Panc1 (cell line): ENCODE measurements around the gene ULBP2. TPM values are rescaled to one million over a fixed set of nuclear protein-coding genes. Genes with fewer than 3 reads are reported as not detected.

Experiments
- ATAC-seq: fragments of 200-7000 bp; cut with Tn5 transposase; 2 replicates; pipeline ENCODE4 v1.9.1; 2020; ENCODE audit warnings: mild to moderate bottlenecking, moderate library complexity
- BruUV-seq: library from RNA; stranded (reverse); fragments of 400-500 nt; replicated peaks from 2 replicates; lab custom pipeline; 2021; lab: Mats Ljungman, UMichigan
- CTCF ChIA-PET: fragments of 300-600 bp; sonication (Branson Sonifier 250); formaldehyde crosslinking; loops from one replicate; lab custom pipeline; 2022; ENCODE audit warnings: antibody characterized with exemption; lab: Charles Lee
- POLR2A ChIA-PET: fragments of 300-600 bp; sonication (Branson Sonifier 250); formaldehyde crosslinking; loops from one replicate; lab custom pipeline; 2022; ENCODE audit warnings: antibody characterized with exemption; lab: Charles Lee
- DNase-seq: peaks from one replicate; pipeline ENCODE4 v3.0.0-alpha.2; 2010; ENCODE audit warnings: low read depth, low spot score
- H3K27ac ChIP-seq: 2 replicates; pipeline ENCODE4 v1.5.1; 2011; ENCODE audit warnings: mild to moderate bottlenecking, low read length, inconsistent platforms
- H3K27me3 ChIP-seq: fragments of 200-500 bp; sonication (Bioruptor generic); 2 replicates; pipeline ENCODE4 v1.6.0; 2014; ENCODE audit warnings: low read length, inconsistent platforms; ENCODE audit not compliant: control insufficient read depth, insufficient read depth
- H3K36me3 ChIP-seq: fragments of 200-500 bp; sonication (Bioruptor generic); 2 replicates; pipeline ENCODE4 v1.5.1; 2014; ENCODE audit warnings: inconsistent platforms, mild to moderate bottlenecking, low read length, moderate library complexity; ENCODE audit not compliant: control insufficient read depth, insufficient read depth
- H3K4me1 ChIP-seq: 2 replicates; pipeline ENCODE4 v1.5.1; 2011; ENCODE audit warnings: inconsistent platforms, mild to moderate bottlenecking, low read length, moderate library complexity; ENCODE audit not compliant: control insufficient read depth, insufficient read depth
- H3K4me3 ChIP-seq, 2 experiments: 2 replicates each; pipeline ENCODE4 v1.5.1; 2011 to 2012; ENCODE audit warnings: low read depth in 2 of 2, low read length in 2 of 2, mild to moderate bottlenecking in 2 of 2, inconsistent platforms in 1 of 2, moderate library complexity in 1 of 2
- H3K9me3 ChIP-seq: fragments of 200-500 bp; sonication (Bioruptor generic); 2 replicates; pipeline ENCODE4 v1.5.1; 2014; ENCODE audit warnings: low read depth, mild to moderate bottlenecking, inconsistent platforms, low read length, moderate library complexity; ENCODE audit not compliant: control insufficient read depth, insufficient read depth
- POLR2AphosphoS5 ChIP-seq: IDR thresholded peaks from 2 replicates; pipeline ENCODE4 v1.6.1; 2012; ENCODE audit warnings: mild to moderate bottlenecking, low read depth, low read length, moderate library complexity
- SIN3A ChIP-seq: IDR thresholded peaks from 2 replicates; pipeline ENCODE4 v1.6.1; 2012; ENCODE audit warnings: low read depth, mild to moderate bottlenecking, low read length, moderate library complexity, borderline replicate concordance; ENCODE audit not compliant: insufficient read depth
- TCF7L2 ChIP-seq: IDR thresholded peaks from 2 replicates; pipeline ENCODE4 v1.6.1; 2011; ENCODE audit warnings: mild to moderate bottlenecking, low read depth, low read length, inconsistent platforms
- in situ Hi-C: cut with HindIII; loops from 2 replicates; pipeline ENCODE4 v1.10.0; 2016; ENCODE audit warnings: low sequenced_read_pairs, low pct_unique_long_range_greater_than_20kb
- intact Hi-C: fragments of 100-400 bp; cut with micrococcal nuclease; formaldehyde crosslinking; loops from one replicate; pipeline ENCODE4 v1.10.0; 2022; ENCODE audit not compliant: unreplicated experiment
- total RNA-seq: library from RNA; stranded (reverse); gene quantifications from one replicate; pipeline ENCODE4 v1.2.1, GENCODE V29; 2021; ENCODE audit not compliant: unreplicated experiment
- TF ChIP-seq, protein P1 (sequence below), 2 experiments: IDR thresholded peaks; 2 replicates each; pipeline ENCODE4 v1.6.1; 2011 to 2012; ENCODE audit warnings: low read depth in 2 of 2, control low read depth in 1 of 2, low read length in 1 of 2, mild to moderate bottlenecking in 1 of 2, moderate library complexity in 1 of 2; ENCODE audit not compliant: insufficient read depth in 1 of 2
- TF ChIP-seq, protein P2 (sequence below): fragments of 450-650 bp; IDR thresholded peaks from 2 replicates; pipeline ENCODE4 v1.5.1; 2017; ENCODE audit warnings: mild to moderate bottlenecking

Gene ULBP2
- total RNA-seq, 1 experiment from 2014 or later = 0.69 TPM

DNA sequence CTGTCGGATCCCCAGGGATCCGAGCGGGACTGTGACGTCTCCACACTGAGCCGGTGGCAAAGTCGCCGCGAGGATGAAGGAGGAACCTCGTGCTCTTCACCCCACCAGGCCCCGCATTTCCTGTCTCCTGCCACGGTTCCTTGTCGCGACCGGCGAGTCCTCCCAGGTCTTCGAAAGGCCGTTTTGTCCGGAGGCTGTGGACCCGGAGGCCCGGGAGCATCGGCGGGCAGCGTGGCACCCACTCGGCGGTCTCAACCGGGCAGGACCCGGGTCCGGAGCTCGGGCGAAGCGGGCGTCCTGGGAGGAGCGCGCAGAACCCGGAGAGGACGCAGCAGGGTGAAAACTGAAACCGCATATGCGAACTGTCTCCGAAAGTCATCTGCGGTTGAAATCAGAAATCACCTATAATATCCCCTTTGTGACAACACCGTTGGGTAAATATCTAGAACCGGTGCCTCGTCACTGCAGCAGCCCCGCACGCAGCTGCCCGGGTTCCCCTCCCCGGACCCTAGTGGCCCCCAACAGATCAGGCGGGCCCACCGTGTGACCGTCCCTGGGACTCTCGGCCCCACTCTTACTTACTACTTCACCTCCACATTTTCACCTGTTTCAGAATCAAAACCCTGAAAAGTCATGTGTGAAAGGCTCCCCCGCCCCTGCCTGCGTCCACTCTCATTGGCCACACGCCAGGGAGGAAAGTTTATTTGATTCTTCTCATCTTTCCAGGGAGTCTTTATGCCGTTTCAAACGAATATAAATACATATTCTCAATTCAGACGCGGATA lies 3.1 kb upstream of the ULBP2 start:
- Histone ChIP-seq H3K9me3 (no peaks in the 10 kb centered on the region), H3K27me3 (peaks cover 15% of the 10 kb centered on the region), H3K27ac (no peak overlapping the region), H3K36me3 (no peaks in the 10 kb centered on the region), H3K4me1 (peaks cover 6% of the 10 kb centered on the region), H3K4me3 (peak overlapping the region; percentile 51 to 69)
- intact Hi-C loops = no loop called here
- in situ Hi-C loops = no loop called here
- POLR2A ChIA-PET = no interaction called here
- TF ChIP-seq, protein P1, sequence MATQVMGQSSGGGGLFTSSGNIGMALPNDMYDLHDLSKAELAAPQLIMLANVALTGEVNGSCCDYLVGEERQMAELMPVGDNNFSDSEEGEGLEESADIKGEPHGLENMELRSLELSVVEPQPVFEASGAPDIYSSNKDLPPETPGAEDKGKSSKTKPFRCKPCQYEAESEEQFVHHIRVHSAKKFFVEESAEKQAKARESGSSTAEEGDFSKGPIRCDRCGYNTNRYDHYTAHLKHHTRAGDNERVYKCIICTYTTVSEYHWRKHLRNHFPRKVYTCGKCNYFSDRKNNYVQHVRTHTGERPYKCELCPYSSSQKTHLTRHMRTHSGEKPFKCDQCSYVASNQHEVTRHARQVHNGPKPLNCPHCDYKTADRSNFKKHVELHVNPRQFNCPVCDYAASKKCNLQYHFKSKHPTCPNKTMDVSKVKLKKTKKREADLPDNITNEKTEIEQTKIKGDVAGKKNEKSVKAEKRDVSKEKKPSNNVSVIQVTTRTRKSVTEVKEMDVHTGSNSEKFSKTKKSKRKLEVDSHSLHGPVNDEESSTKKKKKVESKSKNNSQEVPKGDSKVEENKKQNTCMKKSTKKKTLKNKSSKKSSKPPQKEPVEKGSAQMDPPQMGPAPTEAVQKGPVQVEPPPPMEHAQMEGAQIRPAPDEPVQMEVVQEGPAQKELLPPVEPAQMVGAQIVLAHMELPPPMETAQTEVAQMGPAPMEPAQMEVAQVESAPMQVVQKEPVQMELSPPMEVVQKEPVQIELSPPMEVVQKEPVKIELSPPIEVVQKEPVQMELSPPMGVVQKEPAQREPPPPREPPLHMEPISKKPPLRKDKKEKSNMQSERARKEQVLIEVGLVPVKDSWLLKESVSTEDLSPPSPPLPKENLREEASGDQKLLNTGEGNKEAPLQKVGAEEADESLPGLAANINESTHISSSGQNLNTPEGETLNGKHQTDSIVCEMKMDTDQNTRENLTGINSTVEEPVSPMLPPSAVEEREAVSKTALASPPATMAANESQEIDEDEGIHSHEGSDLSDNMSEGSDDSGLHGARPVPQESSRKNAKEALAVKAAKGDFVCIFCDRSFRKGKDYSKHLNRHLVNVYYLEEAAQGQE (IDR thresholded peaks at IDR 0.05; ENCODE audit: insufficient read depth in 1 of 2, low read depth in 2 of 2, low read length in 1 of 2) = no peak
- DNase-seq = no peak
- no TSS peak for BruUV-seq
- CTCF ChIA-PET = no interaction called here
- ATAC-seq = peak; percentile 4; the same call in 1 of the 2 replicates

DNA sequence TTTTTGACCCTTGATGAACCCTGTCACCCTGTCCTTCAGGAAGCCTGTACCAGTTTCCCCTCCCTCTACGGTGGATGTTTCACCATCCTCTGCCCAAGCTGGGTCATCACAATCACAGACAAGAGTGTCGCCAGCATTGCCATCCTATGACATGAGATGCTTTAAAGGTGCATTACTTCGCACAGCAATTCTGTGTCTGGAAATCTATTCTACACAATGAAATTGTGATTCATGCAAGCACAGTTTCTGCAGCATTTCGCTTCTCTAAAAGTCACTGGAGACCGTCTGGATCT lies 2.5 kb upstream of the ULBP2 start:
- no TSS peak for BruUV-seq
- peaks cover 15% of the 10 kb centered on the region for H3K27me3 ChIP-seq
- no peaks in the 10 kb centered on the region for H3K9me3 ChIP-seq
- no peak for TF ChIP-seq SIN3A
- TF ChIP-seq POLR2AphosphoS5 = no peak
- no peak for TF ChIP-seq TCF7L2
- TF ChIP-seq, protein P1 (IDR thresholded peaks at IDR 0.05; ENCODE audit: insufficient read depth in 1 of 2, low read depth in 2 of 2, low read length in 1 of 2) = no peak
- TF ChIP-seq, protein P2, sequence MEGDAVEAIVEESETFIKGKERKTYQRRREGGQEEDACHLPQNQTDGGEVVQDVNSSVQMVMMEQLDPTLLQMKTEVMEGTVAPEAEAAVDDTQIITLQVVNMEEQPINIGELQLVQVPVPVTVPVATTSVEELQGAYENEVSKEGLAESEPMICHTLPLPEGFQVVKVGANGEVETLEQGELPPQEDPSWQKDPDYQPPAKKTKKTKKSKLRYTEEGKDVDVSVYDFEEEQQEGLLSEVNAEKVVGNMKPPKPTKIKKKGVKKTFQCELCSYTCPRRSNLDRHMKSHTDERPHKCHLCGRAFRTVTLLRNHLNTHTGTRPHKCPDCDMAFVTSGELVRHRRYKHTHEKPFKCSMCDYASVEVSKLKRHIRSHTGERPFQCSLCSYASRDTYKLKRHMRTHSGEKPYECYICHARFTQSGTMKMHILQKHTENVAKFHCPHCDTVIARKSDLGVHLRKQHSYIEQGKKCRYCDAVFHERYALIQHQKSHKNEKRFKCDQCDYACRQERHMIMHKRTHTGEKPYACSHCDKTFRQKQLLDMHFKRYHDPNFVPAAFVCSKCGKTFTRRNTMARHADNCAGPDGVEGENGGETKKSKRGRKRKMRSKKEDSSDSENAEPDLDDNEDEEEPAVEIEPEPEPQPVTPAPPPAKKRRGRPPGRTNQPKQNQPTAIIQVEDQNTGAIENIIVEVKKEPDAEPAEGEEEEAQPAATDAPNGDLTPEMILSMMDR = no peak
- ATAC-seq (no peak), DNase-seq (no peak)
- in situ Hi-C loops (no loop called here), intact Hi-C loops (no loop called here)
- no peak overlapping the region; a peak in 1 of 4 replicates for H3K4me3 ChIP-seq
- peaks cover 6% of the 10 kb centered on the region; the same call in 1 of the 2 replicates for H3K4me1 ChIP-seq
- ChIA-PET CTCF (no interaction called here), POLR2A (no interaction called here)
- H3K27ac ChIP-seq = no peak overlapping the region
- H3K36me3 ChIP-seq = no peaks in the 10 kb centered on the region
